Measurements from ENCODE around the gene KCTD3.

KCTD3 gene

DNA sequence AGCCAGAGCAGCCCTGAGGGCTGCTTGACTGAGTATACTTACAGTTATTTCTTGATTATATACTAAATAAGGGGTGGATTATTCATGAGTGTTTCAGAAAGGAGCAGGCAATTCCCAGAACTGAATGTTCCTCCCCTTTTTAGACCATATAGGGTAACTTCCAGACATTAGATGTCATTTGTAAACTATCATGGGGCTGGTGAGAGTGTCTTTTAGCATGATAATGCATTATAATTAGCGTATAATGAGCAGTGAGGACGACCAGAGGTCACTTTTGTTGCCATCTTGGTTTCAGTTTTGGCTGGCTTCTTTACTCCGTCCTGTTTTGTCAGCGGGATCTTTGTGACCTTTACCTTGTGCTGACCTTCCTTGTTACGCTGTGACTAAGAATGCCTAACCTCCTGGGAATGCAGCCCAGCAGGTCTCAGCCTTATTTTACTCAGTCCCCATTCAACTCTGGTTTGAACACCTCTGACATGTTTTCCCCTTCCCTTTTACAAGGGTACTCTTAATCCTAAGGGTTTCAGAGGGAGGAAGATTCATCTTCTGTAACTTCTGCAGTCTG is 16.2 kb downstream of the KCTD3 start:
- H3K36me3 ChIP-seq (ENCODE audit: control insufficient read depth, insufficient read depth, low read length): no peaks in the 10 kb centered on the region
- no peaks in the 10 kb centered on the region for H3K27me3 ChIP-seq (replicated peaks; ENCODE audit: control insufficient read depth, insufficient read depth, low read length, poor library complexity, severe bottlenecking)
- H3K4me3 ChIP-seq (ENCODE audit: insufficient read depth, low read depth, low read length, poor library complexity, severe bottlenecking): no peak overlapping the region
- H3K9me3 ChIP-seq (ENCODE audit: control insufficient read depth, low read length): no peaks in the 10 kb centered on the region
- no peak for DNase-seq
- H3K4me1 ChIP-seq (ENCODE audit: control insufficient read depth, insufficient read depth, low read length, poor library complexity, severe bottlenecking): no peaks in the 10 kb centered on the region
- H3K27ac ChIP-seq (ENCODE audit: insufficient read depth, low read length, poor library complexity, severe bottlenecking): no peak overlapping the region

DNA sequence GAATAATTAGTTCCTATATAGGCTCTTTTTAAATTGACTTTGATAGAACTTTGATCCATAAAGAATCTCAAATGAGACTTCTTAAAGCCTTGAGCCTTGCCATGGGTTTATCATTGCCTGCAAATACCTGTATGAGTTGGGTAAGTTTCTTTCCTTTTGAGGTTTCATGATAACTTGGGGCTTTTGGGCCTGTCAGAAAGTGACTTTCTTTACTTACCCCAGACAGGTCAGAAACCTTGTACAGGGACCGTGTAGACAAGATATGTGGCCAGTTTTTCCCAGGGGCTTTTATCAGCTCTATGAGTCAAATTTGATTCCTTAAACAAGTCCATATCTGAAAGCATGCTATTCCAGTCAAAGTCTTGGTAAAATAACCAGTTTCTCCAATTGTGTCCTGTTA is 17.3 kb downstream of the KCTD3 start:
- Histone ChIP-seq H3K27me3 (replicated peaks; ENCODE audit: control insufficient read depth, insufficient read depth, low read length, poor library complexity, severe bottlenecking) (no peaks in the 10 kb centered on the region), H3K4me3 (ENCODE audit: insufficient read depth, low read depth, low read length, poor library complexity, severe bottlenecking) (no peak overlapping the region), H3K36me3 (ENCODE audit: control insufficient read depth, insufficient read depth, low read length) (no peaks in the 10 kb centered on the region), H3K9me3 (ENCODE audit: control insufficient read depth, low read length) (no peaks in the 10 kb centered on the region), H3K27ac (ENCODE audit: insufficient read depth, low read length, poor library complexity, severe bottlenecking) (no peak overlapping the region), H3K4me1 (ENCODE audit: control insufficient read depth, insufficient read depth, low read length, poor library complexity, severe bottlenecking) (no peaks in the 10 kb centered on the region)
- no peak for DNase-seq

DNA sequence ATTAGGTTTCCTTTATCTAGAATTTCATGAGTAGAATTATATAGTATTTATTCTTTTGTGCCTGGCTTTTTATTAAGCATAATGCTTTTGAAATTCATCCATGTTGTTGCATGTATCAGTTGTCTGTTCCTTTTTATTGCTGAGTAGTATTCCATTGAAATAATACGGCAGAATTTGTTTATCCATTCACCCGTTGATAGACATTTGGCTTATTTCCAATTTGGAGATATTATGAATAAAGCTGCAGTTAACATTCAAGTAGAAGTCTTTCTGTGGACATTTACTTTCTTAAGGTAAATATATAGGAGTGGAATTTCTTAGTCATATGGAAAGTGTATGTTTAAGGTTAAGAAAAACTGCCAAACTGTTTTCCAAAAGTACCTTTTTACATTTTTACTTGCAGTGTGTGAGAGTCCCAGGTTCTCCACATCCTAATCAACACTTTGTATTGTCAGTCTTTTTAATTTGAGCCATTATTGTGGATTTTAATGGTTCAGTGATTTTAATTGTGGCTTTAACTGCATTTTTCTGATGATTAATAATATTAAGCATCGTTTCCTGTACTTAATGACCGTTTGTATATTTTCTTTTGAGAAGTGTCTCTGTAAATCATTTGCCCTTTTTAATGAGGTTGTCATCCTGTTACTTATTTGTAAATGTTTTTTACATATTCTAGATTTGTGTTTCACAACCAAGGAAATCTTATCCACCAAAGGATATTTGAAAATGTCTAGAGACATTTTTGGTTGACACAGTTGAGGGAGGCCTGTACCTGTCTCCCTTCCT is 22.7 kb downstream of the KCTD3 start:
- Histone ChIP-seq H3K9me3 (ENCODE audit: control insufficient read depth, low read length) (no peaks in the 10 kb centered on the region), H3K36me3 (ENCODE audit: control insufficient read depth, insufficient read depth, low read length) (no peaks in the 10 kb centered on the region), H3K4me3 (ENCODE audit: insufficient read depth, low read depth, low read length, poor library complexity, severe bottlenecking) (no peak overlapping the region), H3K4me1 (ENCODE audit: control insufficient read depth, insufficient read depth, low read length, poor library complexity, severe bottlenecking) (no peaks in the 10 kb centered on the region), H3K27ac (ENCODE audit: insufficient read depth, low read length, poor library complexity, severe bottlenecking) (no peak overlapping the region), H3K27me3 (replicated peaks; ENCODE audit: control insufficient read depth, insufficient read depth, low read length, poor library complexity, severe bottlenecking) (no peaks in the 10 kb centered on the region)
- no peak for DNase-seq

DNA sequence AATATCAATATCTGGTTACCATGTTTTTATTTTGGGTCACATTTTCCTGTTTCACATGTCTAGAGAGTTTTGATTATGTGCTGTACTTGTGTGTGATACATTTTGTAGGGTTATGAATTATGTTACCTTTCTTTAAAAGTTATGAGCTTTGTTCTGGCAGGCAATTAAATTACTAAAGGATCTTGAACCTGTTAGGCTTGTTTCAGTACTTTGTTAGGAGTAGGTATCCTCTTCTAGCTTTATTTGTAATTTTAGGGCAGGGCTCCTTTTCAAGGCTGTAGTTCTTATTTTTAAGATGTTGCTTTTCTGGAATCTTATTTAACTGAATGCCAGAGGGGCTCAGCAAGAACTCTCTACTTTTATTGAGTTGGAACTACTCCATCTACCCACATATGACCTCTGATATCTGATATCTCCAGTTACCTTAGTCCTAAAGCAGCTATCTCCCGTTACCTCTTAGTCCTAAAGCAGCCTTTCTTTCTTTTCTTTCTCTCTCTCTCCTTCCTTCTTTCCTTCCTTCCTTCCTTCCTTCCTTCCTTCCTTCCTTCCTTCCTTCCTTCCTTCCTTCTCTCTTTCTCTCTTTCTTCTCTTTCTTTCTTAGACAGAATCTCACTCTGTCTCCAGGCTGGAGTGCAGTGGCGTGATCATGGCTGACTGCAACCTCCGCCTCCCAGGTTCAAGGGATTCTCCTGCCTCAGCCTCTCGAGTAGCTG is 23.8 kb downstream of the KCTD3 start:
- Histone ChIP-seq H3K4me3 (ENCODE audit: insufficient read depth, low read depth, low read length, poor library complexity, severe bottlenecking) (no peak overlapping the region), H3K4me1 (ENCODE audit: control insufficient read depth, insufficient read depth, low read length, poor library complexity, severe bottlenecking) (no peaks in the 10 kb centered on the region), H3K36me3 (ENCODE audit: control insufficient read depth, insufficient read depth, low read length) (no peaks in the 10 kb centered on the region), H3K27ac (ENCODE audit: insufficient read depth, low read length, poor library complexity, severe bottlenecking) (no peak overlapping the region), H3K27me3 (replicated peaks; ENCODE audit: control insufficient read depth, insufficient read depth, low read length, poor library complexity, severe bottlenecking) (no peaks in the 10 kb centered on the region), H3K9me3 (ENCODE audit: control insufficient read depth, low read length) (no peaks in the 10 kb centered on the region)
- DNase-seq: no peak

DNA sequence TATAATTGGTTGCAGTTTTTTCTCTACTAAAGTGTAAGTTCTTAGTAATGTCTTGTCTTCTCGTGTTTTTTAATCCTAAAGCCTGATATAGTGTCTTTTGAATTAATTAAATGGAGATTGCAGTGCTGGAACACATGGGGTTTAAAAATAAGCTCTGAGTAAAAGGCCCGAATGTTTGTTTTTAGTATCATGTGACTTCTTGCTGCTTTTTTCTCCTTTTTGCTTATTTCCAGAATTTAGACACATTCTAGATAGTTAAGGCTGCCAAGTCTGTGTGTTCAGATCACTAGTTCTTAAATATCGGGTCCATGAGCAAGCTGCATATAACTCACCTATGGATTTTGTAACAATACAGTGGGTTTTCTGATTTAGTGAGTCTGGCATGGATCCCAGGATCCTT is 27.5 kb downstream of the KCTD3 start:
- Histone ChIP-seq H3K27ac (ENCODE audit: insufficient read depth, low read length, poor library complexity, severe bottlenecking) (no peak overlapping the region), H3K9me3 (ENCODE audit: control insufficient read depth, low read length) (no peaks in the 10 kb centered on the region), H3K27me3 (replicated peaks; ENCODE audit: control insufficient read depth, insufficient read depth, low read length, poor library complexity, severe bottlenecking) (no peaks in the 10 kb centered on the region), H3K36me3 (ENCODE audit: control insufficient read depth, insufficient read depth, low read length) (no peaks in the 10 kb centered on the region), H3K4me1 (ENCODE audit: control insufficient read depth, insufficient read depth, low read length, poor library complexity, severe bottlenecking) (no peaks in the 10 kb centered on the region), H3K4me3 (ENCODE audit: insufficient read depth, low read depth, low read length, poor library complexity, severe bottlenecking) (no peak overlapping the region)
- DNase-seq: no peak

DNA sequence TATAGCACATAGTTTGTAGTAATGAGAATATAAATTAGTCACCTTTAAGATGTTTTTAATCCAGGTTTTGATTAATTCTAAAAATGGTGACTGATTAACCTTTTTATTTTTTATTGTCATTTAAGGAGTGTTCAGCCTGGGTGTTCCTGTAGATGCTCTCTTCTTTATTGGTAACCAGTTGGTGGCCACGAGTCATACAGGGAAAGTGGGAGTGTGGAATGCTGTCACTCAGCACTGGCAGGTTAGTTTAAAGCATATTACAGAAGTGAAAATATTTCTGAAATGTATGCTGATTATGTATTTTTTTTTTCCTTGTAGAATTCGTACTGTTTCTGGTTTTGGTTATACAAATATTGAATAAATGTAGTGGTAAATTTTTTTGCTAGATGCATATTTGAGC is 28.1 kb downstream of the KCTD3 start:
- H3K4me3 ChIP-seq (ENCODE audit: insufficient read depth, low read depth, low read length, poor library complexity, severe bottlenecking): no peak overlapping the region
- H3K36me3 ChIP-seq (ENCODE audit: control insufficient read depth, insufficient read depth, low read length): no peaks in the 10 kb centered on the region
- H3K27ac ChIP-seq (ENCODE audit: insufficient read depth, low read length, poor library complexity, severe bottlenecking): no peak overlapping the region
- no peaks in the 10 kb centered on the region for H3K4me1 ChIP-seq (ENCODE audit: control insufficient read depth, insufficient read depth, low read length, poor library complexity, severe bottlenecking)
- H3K9me3 ChIP-seq (ENCODE audit: control insufficient read depth, low read length): no peaks in the 10 kb centered on the region
- no peak for DNase-seq
- H3K27me3 ChIP-seq (replicated peaks; ENCODE audit: control insufficient read depth, insufficient read depth, low read length, poor library complexity, severe bottlenecking): no peaks in the 10 kb centered on the region

DNA sequence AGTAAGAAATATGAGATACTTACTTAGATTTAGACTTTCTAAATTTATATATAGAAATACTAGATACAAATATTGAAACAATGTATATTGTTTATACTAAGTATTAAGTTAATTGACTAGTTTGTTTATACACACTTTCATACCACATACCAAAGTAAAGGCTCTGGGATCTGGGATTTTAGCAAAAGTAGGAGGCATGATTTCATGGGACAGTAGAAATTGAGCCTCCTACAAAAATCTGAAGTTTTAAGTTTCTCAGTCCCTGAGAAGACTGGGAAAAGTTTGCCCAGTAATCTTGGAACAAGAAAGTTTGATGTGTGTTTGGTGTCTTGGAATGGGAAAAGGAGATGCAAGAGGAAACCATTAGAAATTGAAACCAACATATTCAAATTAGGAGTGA is 30.9 kb downstream of the KCTD3 start:
- DNase-seq: no peak
- Histone ChIP-seq H3K27ac (ENCODE audit: insufficient read depth, low read length, poor library complexity, severe bottlenecking) (no peak overlapping the region), H3K36me3 (ENCODE audit: control insufficient read depth, insufficient read depth, low read length) (no peaks in the 10 kb centered on the region), H3K4me1 (ENCODE audit: control insufficient read depth, insufficient read depth, low read length, poor library complexity, severe bottlenecking) (no peaks in the 10 kb centered on the region), H3K9me3 (ENCODE audit: control insufficient read depth, low read length) (no peaks in the 10 kb centered on the region), H3K4me3 (ENCODE audit: insufficient read depth, low read depth, low read length, poor library complexity, severe bottlenecking) (no peak overlapping the region), H3K27me3 (replicated peaks; ENCODE audit: control insufficient read depth, insufficient read depth, low read length, poor library complexity, severe bottlenecking) (no peaks in the 10 kb centered on the region)

DNA sequence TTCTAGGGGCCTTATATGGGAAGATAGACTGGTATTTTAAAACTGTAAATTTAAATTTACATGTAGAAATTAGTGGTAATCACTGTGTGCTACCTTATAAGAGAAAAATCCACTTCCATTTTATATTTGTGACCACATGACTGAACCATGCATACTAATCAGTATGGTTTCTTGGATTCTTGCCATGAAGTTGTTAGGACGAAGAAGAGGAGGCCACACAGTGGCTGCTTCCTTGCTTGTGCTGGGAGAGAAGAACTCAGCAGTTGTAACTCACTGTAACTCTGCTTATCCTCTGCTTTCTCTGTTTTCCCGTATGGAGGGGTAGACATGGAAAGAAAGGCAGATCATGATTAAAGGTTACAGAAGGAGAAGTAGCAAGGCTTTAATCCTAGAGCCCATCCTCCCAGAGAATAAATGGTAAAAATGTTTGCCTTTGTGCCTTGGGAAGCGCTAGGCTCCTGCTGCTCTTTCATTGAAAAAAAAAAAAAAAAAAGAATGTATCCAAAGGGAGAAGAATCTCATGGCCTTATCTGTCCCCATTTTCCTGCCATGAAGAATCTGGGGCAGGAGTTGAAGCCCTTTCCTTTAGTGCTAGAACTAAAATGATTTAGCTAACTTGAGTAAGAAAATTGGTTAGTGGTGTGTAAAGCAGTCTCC is 32.4 kb downstream of the KCTD3 start:
- Histone ChIP-seq H3K4me3 (ENCODE audit: insufficient read depth, low read depth, low read length, poor library complexity, severe bottlenecking) (no peak overlapping the region), H3K36me3 (ENCODE audit: control insufficient read depth, insufficient read depth, low read length) (no peaks in the 10 kb centered on the region), H3K9me3 (ENCODE audit: control insufficient read depth, low read length) (no peaks in the 10 kb centered on the region), H3K4me1 (ENCODE audit: control insufficient read depth, insufficient read depth, low read length, poor library complexity, severe bottlenecking) (no peaks in the 10 kb centered on the region), H3K27ac (ENCODE audit: insufficient read depth, low read length, poor library complexity, severe bottlenecking) (no peak overlapping the region), H3K27me3 (replicated peaks; ENCODE audit: control insufficient read depth, insufficient read depth, low read length, poor library complexity, severe bottlenecking) (no peaks in the 10 kb centered on the region)
- no peak for DNase-seq

DNA sequence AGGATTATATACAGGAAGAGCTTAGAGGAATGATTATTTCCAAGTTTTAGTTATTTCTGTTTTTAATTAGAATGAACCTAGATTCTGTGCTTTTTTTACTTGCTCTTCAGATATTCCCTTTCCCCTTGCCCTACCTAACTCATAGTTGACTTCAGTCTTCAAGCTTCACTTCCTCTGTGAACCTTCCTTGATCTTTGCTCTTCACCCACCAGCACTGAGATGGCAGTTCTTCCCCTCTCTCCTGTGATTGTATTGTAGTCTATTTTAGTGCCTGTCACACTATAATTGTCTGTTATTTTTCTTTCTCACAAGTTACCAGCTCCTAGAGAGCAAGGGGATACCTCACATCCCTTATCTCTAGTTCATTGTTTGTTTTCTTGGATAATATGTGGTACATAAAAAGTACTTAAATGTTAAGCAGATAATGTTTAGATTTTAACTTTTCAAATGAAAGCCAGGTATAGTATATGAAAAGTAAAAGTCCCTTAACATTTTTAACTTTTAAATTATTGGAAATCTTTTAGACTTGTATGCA is 33.2 kb downstream of the KCTD3 start:
- Histone ChIP-seq H3K4me3 (ENCODE audit: insufficient read depth, low read depth, low read length, poor library complexity, severe bottlenecking) (no peak overlapping the region), H3K36me3 (ENCODE audit: control insufficient read depth, insufficient read depth, low read length) (no peaks in the 10 kb centered on the region), H3K27ac (ENCODE audit: insufficient read depth, low read length, poor library complexity, severe bottlenecking) (no peak overlapping the region), H3K9me3 (ENCODE audit: control insufficient read depth, low read length) (no peaks in the 10 kb centered on the region), H3K4me1 (ENCODE audit: control insufficient read depth, insufficient read depth, low read length, poor library complexity, severe bottlenecking) (no peaks in the 10 kb centered on the region), H3K27me3 (replicated peaks; ENCODE audit: control insufficient read depth, insufficient read depth, low read length, poor library complexity, severe bottlenecking) (no peaks in the 10 kb centered on the region)
- no peak for DNase-seq

Data from effector memory CD4-positive, alpha-beta T cell (primary cell).